ENCODE measurements around the gene MIDN.

DNA sequence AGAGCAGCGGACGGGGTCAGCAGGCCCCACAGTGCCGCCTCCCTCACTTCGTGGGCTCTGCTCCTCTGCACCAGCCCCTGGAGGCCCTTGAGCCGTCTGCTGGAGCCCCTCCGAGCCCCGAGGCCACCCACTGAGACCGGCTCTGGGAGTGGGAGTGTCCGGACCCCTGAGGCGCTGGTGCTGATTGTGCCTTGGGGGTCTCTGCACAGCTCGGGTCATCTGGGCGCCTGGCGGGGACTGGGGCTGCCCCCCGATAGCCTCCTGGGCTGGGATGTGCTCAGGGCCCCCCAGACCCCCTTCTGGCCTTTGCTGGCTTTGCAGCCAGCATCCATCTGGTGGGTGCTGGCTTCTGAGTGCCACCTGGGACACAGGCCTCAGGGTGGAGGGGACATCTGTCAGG is 26.0 kb upstream of the MIDN start:
- TF ChIP-seq CTCF (IDR thresholded peaks at IDR 0.05) (no peak), POLR2A (IDR thresholded peaks at IDR 0.05) (no peak)
